Effector CD8-positive, alpha-beta T cell (primary cell): ENCODE measurements around the gene MYL12B.
"Not testable (repeated sequence)": the region's sequence is repeated elsewhere in the genome, so short reads cannot be mapped to it uniquely, and the experiment has no call there.

Source experiments
- DNase-seq: peaks from one replicate; lab custom pipeline; 2025; lab: John Stamatoyannopoulos, UW

Gene MYL12B

GRCh38 chr18:3297025-3297984 lies 35.4 kb downstream of the MYL12B start:
- peak; percentile 87 for DNase-seq

GRCh38 chr18:3304832-3305231 lies 42.9 kb downstream of the MYL12B start:
- DNase-seq, result no peak

DNA sequence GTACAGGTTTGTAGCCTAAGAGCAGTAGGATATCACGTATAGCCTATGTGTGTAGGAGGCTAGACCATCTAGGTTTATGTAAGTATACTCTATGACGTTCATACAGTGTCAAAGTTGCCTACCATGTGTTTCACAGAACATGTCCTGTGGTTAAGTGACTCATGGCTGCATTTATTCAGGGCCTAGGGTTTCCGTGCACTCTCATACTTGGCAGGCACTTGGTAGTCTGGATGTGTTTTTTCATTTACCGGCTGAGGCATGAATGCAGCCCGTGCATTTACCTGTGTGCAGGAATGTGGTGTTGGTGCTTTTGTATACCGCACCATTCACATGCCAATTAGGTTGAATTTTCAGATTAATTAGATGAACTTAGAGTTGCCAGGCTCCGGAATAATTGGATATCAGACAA lies 43.4 kb downstream of the MYL12B start:
- no peak for DNase-seq

DNA sequence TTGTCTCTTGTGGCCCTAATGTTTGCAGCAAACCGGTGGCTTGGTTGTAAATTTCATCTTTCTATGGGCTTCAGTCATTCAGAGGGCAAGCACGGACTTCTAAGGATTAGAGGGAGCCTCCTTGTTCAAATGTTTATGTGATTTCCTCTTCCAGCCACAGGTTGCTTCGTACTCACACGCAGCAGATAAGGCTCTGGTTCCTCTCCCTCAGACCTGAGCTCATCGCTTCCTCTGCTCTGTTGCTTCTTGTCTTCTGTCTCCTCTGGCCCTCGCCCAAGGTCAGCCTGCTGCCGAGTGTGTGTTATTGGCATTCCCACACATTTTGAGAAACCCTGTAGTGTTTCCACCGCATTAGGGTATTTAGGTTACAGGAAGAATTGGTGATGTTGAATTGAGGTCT lies 44.0 kb downstream of the MYL12B start:
- DNase-seq, result no peak

DNA sequence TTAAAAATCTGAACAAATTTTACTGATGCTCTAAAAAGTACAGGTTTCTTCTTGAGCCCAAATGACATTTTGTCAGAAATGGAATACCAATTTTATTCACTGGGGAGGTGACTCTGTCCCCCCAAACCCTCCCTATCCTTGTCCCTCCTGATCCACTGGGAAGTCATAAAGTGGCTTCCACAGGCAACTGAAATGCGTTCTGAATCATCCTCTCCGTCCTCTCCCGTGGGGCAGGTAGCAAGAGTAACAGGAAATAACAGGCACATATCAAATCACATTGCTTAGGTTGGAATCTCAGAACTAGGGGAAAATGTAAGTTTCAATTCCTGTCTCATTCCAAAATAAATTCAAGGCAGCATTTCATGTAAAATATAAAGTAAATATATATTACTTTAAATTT lies 44.5 kb downstream of the MYL12B start:
- no peak for DNase-seq

- DNase-seq, result no peak
Observed at GRCh38 chr18:3313685-3314084, 51.8 kb downstream of the MYL12B start.

DNA sequence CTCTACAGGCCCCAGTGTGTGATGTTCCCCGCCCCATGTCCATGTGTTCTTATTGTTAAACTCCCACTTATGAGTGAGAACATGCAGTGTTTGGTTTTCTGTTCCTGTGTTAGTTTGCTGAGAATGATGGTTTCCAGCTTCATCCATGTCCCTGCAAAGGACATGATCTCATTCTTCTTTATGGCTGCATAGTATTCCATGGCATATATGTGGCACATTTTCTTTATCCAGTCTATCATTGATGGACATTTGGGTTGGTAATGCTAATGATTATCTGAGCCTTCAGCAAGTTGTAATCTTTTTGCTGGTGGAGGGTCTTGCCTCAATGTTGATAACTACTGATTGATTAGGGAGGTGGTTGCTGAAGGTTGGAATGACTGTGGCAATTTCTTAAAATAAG lies 53.4 kb downstream of the MYL12B start:
- not testable (repeated sequence) for DNase-seq

DNA sequence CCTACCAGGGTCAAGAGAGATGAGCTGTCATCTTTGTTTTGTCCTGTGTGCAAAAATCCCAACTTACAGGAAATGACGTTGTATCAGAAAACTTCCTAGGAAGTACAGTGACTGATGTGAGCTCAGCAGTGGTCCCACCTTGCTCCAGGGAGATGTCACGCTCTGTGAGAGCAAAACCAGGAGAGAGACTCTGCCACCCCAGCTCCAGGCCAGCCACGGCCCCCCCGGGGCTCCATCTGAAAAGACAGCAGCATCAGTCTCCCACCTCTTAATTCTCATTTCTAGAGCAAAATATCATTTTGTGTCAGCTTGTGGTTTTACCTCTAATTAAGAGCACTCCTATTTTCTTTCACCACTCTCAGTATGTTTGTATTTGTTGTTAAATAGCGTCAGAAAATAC lies 57.5 kb downstream of the MYL12B start:
- no peak for DNase-seq

DNA sequence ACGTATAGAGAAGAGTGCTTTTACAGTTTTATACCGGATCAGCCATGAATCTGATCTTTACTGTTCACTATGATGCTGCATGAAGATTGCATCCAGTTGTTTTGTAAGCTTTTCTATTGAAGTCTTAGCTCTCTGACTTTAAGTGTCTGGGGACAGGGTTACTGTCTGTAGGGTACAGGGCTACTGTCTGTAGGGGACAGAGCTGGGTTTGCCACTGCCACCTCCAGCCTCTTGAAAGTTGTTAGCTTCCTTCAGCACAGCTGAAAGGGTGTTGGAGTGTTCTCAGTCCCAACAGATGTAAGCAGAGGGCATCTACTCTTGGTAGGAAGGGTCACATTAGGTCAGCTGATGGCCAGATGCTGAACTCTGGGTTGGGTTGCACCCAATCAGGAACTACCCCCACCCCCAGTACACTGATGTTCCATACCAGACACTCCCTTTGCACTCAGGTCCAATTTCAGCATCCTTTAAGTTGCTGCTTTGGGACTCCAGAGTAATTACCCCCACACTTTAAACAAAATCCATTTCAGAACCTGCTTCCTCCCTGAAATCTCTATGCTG lies 58.0 kb downstream of the MYL12B start:
- DNase-seq, result no peak

GRCh38 chr18:3321133-3321812 lies 59.3 kb downstream of the MYL12B start:
- DNase-seq, result no peak

DNA sequence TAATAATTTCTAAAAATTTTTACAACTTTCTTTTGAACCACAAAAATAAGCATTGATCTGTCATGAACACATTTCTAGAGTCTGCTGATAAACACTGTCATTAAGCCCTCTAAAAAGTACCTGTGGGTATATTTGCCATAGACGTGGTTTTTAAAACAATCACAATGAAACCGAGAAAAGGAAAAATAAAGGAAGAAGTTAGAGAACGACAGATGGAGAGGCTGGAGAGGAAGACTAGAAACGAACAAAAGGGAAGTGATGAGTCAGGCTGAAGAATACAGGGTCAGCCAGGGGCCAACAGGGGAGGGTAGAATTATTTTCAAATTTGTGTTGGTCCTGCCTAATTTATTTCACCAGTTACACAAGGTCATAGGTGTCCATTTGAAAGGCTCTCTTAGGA lies 62.0 kb downstream of the MYL12B start:
- no peak for DNase-seq
